Stimulated activated CD4-positive, alpha-beta T cell treated with anti-CD3 and anti-CD28 coated beads, Interleukin-12 subunit alpha, Interleukin-12 subunit beta, amount 100 ng/mL, for 4 hours (primary cell): ENCODE results near the gene NUMA1.
A peak's percentile ranks its signal among the peaks of the same experiment; 100 is the strongest.

Source experiments
- DNase-seq: peaks from one replicate; pipeline ENCODE4 v3.0.0-alpha.2; 2020

The NUMA1 gene

GRCh38 chr11:72048766-72049460, 31.4 kb downstream of the NUMA1 start:
- no peak for DNase-seq

GRCh38 chr11:72045849-72046248, 34.5 kb downstream of the NUMA1 start:
- DNase-seq: no peak

- no peak for DNase-seq
These were observed 38.1 kb downstream of the NUMA1 start for GRCh38 chr11:72042064-72042745.

GRCh38 chr11:72041364-72042063, 38.8 kb downstream of the NUMA1 start:
- DNase-seq: peak; percentile 25

GRCh38 chr11:72040491-72041363, 39.6 kb downstream of the NUMA1 start:
- peak; percentile 72 for DNase-seq

- DNase-seq: no peak
These were observed 40.4 kb downstream of the NUMA1 start for GRCh38 chr11:72039856-72040401.

- DNase-seq: no peak
These were observed 41.1 kb downstream of the NUMA1 start for GRCh38 chr11:72039031-72039855.

GRCh38 chr11:72038491-72038890, 41.9 kb downstream of the NUMA1 start:
- no peak for DNase-seq

- DNase-seq: no peak
These were observed 42.6 kb downstream of the NUMA1 start for GRCh38 chr11:72037554-72038311.

GRCh38 chr11:72036687-72037086, 43.7 kb downstream of the NUMA1 start:
- no peak for DNase-seq

GRCh38 chr11:72030472-72031045, 49.8 kb downstream of the NUMA1 start:
- no peak for DNase-seq

- no peak for DNase-seq
These were observed 54.3 kb downstream of the NUMA1 start for GRCh38 chr11:72026090-72026489.

GRCh38 chr11:72024069-72024754, 56.1 kb downstream of the NUMA1 start:
- no peak for DNase-seq

GRCh38 chr11:72023335-72023734, 57.0 kb downstream of the NUMA1 start:
- no peak for DNase-seq

- DNase-seq: no peak
These were observed 62.2 kb downstream of the NUMA1 start for GRCh38 chr11:72018171-72018570.

GRCh38 chr11:72015511-72016061, 64.8 kb downstream of the NUMA1 start:
- DNase-seq: no peak

- DNase-seq: no peak
These were observed 65.5 kb downstream of the NUMA1 start for GRCh38 chr11:72014761-72015320.

GRCh38 chr11:72013765-72014711, 66.3 kb downstream of the NUMA1 start:
- DNase-seq: no peak
